ENCODE measurements around the gene P2RY11. TPM values are rescaled to one million over a fixed set of nuclear protein-coding genes. Genes with fewer than 3 reads are reported as not detected.

The P2RY11 gene
- total RNA-seq, 1 donor from 2014 or later = 19.3 TPM

- no peaks in the 10 kb centered on the region for H3K27me3 Mint-ChIP-seq (ENCODE audit: low read depth, unreplicated experiment)
- Histone ChIP-seq H3K79me2 (ENCODE audit: insufficient read depth, low read length) (no peaks in the 10 kb centered on the region), H3K27me3 (ENCODE audit: insufficient read depth, low read length) (no peaks in the 10 kb centered on the region), H3K9ac (ENCODE audit: low read length) (no peak overlapping the region), H3K36me3 (ENCODE audit: insufficient read depth, low read length) (peaks cover 44% of the 10 kb centered on the region), H3K27ac (ENCODE audit: low read depth, low read length) (no peak overlapping the region), H3K4me3 (ENCODE audit: insufficient read depth, low read depth, low read length) (no peak overlapping the region), H4K20me1 (ENCODE audit: insufficient read depth, low read length) (peaks cover 23% of the 10 kb centered on the region), H3K9me3 (ENCODE audit: insufficient read depth, low read depth, low read length) (no peaks in the 10 kb centered on the region), H2AFZ (ENCODE audit: low read depth, low read length) (no peak overlapping the region), H3K4me2 (ENCODE audit: low read length) (no peak overlapping the region), H3K4me1 (ENCODE audit: insufficient read depth, low read length) (no peaks in the 10 kb centered on the region)
- no peak for FAIRE-seq
- H3K4me3 Mint-ChIP-seq (ENCODE audit: unreplicated experiment) = no peak overlapping the region
- no peaks in the 10 kb centered on the region for H3K4me1 Mint-ChIP-seq (ENCODE audit: low read depth, unreplicated experiment)
- no peak for DNase-seq (ENCODE audit: low read depth)
- H3K9me3 Mint-ChIP-seq (ENCODE audit: unreplicated experiment) = no peaks in the 10 kb centered on the region
- no peak overlapping the region for H3K27ac Mint-ChIP-seq (ENCODE audit: unreplicated experiment)
- peaks cover 12% of the 10 kb centered on the region for H3K36me3 Mint-ChIP-seq (ENCODE audit: low read depth, unreplicated experiment)
- no peak for TF ChIP-seq CTCF (IDR thresholded peaks at IDR 0.05; ENCODE audit: insufficient read depth, low read depth, low read length)
- TF ChIP-seq EZH2 (IDR thresholded peaks at IDR 0.05; ENCODE audit: insufficient read depth, low read length) = no peak
Measured at GRCh38 chr19:10141973-10142372, 30.5 kb downstream of the P2RY11 start.

DNA sequence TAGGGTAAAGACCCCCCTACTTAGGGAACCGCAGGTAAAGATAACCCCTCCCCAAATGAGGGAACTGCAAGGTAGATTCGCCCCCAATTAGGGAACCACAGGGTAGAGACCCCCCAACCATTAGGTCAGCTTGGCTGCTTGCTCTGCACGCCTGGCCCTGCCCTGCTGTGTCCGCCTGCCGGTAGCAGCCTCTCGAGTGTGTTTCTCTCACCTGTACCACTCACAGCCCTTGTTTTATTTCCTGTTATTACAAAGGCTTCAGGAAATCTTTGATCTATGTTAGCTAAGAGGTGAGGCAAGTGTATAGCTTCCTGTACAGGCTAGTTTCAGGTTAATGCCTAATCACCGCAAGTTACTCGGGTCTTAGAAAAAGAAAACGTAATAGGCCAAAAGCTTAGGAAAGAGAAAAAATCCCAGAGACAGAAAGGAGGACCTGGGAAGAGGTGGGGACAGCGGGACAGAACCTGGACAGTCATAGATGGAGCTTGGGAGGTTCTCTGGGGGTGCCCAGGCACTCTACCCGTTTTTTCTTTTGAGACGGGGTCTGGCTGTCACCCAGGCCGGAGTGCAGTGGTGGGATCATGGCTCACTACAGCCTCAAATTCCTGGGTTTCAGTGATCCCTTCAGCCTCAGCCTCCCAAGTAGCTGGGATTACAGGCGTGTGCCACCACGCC is 31.3 kb downstream of the P2RY11 start:
- no peak for DNase-seq (ENCODE audit: low read depth)

More for the DNA sequence above, 31.3 kb downstream of the P2RY11 start:
- H3K4me3 Mint-ChIP-seq (ENCODE audit: unreplicated experiment) = no peak overlapping the region
- no peaks in the 10 kb centered on the region for H3K4me1 Mint-ChIP-seq (ENCODE audit: low read depth, unreplicated experiment)
- Histone ChIP-seq H3K79me2 (ENCODE audit: insufficient read depth, low read length) (no peaks in the 10 kb centered on the region), H2AFZ (ENCODE audit: low read depth, low read length) (no peak overlapping the region), H3K9ac (ENCODE audit: low read length) (no peak overlapping the region), H3K4me1 (ENCODE audit: insufficient read depth, low read length) (no peaks in the 10 kb centered on the region), H4K20me1 (ENCODE audit: insufficient read depth, low read length) (peaks cover 23% of the 10 kb centered on the region), H3K4me2 (ENCODE audit: low read length) (no peak overlapping the region), H3K27me3 (ENCODE audit: insufficient read depth, low read length) (no peaks in the 10 kb centered on the region), H3K9me3 (ENCODE audit: insufficient read depth, low read depth, low read length) (no peaks in the 10 kb centered on the region), H3K4me3 (ENCODE audit: insufficient read depth, low read depth, low read length) (no peak overlapping the region), H3K27ac (ENCODE audit: low read depth, low read length) (no peak overlapping the region), H3K36me3 (ENCODE audit: insufficient read depth, low read length) (peaks cover 44% of the 10 kb centered on the region)
- FAIRE-seq = no peak
- peaks cover 10% of the 10 kb centered on the region for H3K36me3 Mint-ChIP-seq (ENCODE audit: low read depth, unreplicated experiment)
- H3K27me3 Mint-ChIP-seq (ENCODE audit: low read depth, unreplicated experiment) = no peaks in the 10 kb centered on the region
- H3K9me3 Mint-ChIP-seq (ENCODE audit: unreplicated experiment) = no peaks in the 10 kb centered on the region
- no peak for TF ChIP-seq CTCF (IDR thresholded peaks at IDR 0.05; ENCODE audit: insufficient read depth, low read depth, low read length)
- TF ChIP-seq EZH2 (IDR thresholded peaks at IDR 0.05; ENCODE audit: insufficient read depth, low read length) = no peak
- H3K27ac Mint-ChIP-seq (ENCODE audit: unreplicated experiment) = no peak overlapping the region

Data from astrocyte (in vitro differentiated cells and primary cell).